Fibroblast of lung (primary cell): ENCODE results near the gene CDK13.

Experiments used
- CTCF ChIP-seq, 2 donors: IDR thresholded peaks in 1 of 2; conservative IDR thresholded peaks in 1 of 2; 1 replicate in 1 of 2; 2 replicates in 1 of 2; pipeline ENCODE4 v1.5.1; 2011 to 2012; ENCODE audit warnings: low read length in 2 of 2, control low read depth in 1 of 2, inconsistent platforms in 1 of 2, low read depth in 1 of 2, mild to moderate bottlenecking in 1 of 2
- EZH2 ChIP-seq: IDR thresholded peaks from 2 replicates; pipeline ENCODE4 v1.5.1; 2012; ENCODE audit warnings: low read length, control low read depth, mild to moderate bottlenecking; ENCODE audit errors: missing control alignments

GRCh38 chr7:40014376-40014775, 64.3 kb downstream of the CDK13 start:
- TF ChIP-seq CTCF (conservative IDR thresholded peaks at IDR 0.05 in 1 of 2, IDR thresholded peaks at IDR 0.05 in 1 of 2; ENCODE audit: low read depth in 1 of 2, low read length in 2 of 2) (no peak), EZH2 (no peak)
